Nucleus accumbens (tissue), 56 donors: ENCODE data around the gene BYSL.

Source experiments
- DNase-seq, 56 donors: peaks; one replicate each; lab custom pipeline; 2025; lab: John Stamatoyannopoulos, UW

The BYSL gene

DNA sequence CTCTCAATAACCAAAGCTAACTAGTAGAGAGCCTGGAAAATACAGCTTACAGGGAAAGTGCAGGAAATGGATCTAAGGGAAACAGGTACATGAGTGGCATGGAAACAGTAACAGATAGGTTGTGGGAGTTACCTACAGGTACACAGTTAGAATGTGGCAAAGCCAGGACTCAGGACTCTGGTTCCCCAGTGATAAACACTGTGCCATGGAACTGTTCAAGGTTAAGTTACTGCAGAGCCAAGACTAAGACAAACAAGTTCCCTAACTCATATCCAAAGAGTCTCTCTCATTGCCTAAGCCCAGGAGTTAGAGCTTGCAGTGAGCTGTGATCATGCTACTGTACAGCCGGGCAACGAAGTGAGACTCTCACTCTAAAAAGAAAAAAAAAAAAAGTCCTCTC lies 7.0 kb upstream of the BYSL start:
- DNase-seq, result no peak

DNA sequence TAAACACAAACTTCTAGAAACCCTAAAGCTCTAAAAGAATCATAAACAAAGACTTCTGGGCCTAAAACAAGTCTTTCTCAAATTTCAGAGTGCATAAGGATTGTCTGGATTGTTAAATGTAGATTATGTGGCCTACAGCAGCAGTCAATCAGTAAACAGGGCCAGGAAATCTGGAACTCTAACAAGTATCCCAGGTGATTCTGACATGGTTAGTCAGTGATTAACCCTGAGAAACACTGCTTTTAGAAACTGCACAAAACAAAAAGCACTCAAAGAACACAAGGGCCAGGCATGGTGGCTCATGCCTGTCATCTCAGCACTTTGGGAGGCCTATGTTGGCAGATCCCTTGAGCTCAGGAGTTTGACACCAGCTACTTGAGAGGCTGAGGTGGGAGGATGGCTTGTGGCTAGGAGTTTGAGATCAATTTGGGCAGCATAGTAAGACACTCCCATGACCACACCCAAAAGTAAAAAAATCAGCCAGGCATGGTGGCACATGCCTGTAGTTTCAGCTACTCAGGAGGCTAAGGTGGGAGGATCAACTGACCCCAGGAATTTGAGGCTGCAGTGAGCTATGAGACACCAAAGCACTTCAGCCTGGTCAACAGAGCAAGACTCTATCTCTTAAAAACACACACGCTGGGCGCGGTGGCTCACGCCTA lies 6.3 kb upstream of the BYSL start:
- no peak for DNase-seq

DNA sequence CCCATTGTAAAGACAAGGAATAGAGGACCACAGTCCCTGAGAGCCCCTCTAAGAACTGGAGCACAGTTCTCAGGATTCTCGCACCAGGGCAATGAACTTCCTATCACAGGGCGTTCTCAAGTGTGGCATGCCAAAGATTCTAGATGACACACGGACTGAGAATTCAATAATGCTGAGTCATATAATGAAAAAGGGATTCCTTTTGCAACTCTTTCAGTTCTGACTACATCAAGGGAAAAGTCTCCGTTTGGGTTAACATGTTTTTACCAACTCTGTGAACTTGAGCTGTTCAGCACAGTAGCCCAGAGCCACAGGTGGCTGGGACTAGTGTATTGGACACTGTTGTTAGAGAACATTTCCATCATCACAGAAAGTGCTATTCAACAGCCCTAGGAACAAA lies 3.8 kb upstream of the BYSL start:
- no peak for DNase-seq

DNA sequence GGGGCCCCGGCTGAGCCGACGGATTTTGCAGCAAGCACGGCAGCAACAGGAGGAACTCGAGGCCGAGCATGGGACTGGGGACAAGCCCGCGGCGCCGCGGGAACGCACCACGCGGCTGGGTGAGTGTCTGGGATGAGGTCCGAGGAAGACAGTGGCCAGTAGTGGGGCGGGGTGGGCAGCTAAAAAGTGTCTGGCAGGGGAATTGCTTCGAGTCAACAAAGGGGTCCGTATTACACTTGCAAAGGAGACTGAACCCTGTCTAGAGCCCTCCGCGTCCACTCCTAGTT lies 356 bp downstream of the BYSL start:
- DNase-seq, result no peak

DNA sequence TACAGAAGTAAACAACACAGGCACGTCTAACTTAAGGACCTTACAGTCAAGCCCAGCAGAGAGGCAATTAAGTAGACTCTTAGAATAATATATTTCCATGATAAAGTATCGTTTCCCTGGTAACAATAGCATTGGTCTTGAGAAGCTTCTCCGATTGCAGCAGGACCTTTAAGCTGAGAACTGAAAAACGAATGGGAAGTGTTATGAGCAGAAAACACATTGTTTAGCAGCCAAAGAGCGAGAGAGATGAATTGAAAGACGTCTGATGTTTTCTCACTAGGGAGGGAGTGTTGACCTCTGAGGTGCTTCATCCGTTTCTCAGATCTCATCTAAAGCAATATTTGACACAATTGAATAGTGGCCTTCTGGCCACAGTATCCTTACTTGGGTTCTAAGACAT lies 855 bp downstream of the BYSL start:
- DNase-seq, result no peak

DNA sequence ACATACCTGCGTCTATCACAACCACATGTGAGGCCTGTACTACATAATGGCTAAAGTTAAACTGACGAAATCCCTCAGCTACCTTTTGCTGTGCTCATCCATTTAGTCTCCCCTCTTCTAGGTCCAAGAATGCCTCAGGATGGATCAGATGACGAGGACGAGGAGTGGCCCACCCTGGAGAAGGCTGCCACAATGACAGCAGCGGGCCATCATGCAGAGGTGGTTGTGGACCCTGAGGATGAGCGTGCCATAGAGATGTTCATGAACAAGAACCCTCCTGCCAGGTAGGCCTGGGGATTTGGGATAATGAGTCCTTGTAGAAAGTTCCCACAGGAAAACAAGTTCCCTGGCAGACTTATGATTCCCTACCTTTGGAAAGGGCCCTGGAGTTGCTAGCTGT lies 6.0 kb downstream of the BYSL start:
- no peak for DNase-seq

DNA sequence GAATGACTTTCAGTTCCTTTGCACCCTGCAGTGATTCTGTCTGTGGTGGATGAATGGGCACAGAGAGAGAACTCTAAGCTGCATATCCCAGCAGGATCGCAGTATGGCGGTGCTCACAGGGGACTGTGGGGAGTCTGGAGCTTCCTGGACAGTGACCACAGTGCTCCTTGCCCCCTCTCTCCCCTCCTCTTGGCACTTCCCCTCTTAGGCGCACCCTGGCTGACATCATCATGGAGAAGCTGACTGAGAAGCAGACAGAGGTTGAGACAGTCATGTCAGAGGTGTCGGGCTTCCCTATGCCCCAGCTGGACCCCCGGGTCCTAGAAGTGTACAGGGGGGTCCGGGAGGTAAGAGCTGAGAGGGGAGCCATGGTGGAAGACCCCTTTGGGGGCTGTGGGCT lies 8.6 kb downstream of the BYSL start:
- no peak for DNase-seq

DNA sequence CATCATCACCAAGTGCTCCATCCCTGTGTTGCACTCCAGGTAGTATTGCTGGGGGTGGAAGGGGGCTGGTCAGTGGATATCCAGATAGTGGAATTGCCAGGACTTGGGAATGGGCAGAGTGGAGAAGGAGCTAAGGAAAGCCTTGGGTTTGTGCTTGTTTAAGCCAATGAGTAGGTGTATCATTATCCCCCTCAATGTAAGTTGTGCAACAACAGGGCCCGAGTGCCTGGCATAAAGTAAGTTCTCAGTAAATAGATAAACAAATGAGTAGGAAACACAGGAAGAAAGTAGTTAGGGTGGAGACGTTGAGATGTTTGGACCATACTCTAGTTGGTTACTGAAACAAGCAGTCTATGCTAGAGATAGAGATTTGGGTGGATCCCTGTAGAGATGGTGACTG lies 10.5 kb downstream of the BYSL start:
- DNase-seq, result no peak

DNA sequence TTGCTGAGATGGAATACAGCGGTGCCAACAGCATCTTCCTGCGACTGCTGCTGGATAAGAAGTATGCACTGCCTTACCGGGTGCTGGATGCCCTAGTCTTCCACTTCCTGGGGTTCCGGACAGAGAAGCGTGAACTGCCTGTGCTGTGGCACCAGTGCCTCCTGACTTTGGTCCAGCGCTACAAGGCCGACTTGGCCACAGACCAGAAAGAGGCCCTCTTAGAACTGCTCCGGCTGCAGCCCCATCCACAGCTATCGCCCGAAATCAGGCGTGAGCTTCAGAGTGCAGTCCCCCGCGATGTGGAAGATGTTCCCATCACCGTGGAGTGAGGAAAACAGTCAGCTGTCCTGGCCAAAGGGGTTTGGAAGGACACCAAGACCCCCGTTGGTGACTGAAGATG lies 11.1 kb downstream of the BYSL start:
- no peak for DNase-seq

DNA sequence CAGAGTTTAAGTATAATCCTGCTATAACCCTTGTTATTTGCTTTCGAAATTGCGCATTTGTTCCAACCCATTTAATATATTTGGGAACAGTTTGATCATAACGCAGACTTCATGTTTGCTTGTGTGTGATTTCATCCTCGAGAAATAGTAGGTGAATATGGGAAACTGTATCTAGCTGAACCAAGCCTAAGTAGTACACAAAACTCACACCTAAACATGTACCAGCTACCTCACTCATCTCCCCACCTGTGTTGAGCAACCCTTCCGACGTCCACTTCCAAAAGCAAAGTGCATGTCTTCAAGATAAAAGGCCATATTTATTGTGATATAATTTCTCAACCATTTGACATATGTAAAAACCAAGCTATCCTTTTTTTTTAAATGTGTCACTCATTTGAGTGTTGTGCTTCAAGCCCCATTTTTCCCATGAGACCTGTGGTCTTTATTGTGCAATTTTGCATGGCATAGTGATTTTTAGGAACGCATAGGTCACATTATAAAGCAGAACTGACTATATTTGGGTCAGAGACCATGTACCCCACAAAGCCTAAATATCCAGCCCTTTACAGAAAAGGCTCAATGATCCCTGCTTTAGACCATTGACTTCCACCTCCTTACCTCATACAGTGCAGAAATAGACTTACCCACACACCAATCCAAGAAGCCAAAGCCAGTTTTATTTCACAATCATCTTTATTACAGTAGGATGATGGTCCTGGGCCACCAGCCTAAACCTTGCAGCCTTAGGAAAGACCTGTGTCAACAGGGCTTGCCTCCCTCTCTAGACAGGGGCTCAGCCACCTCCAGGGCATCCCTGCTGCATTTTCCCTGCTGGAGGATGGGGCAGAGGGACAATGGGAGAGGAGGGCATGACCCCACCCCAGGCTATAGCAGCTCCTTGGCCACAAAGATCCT lies 13.2 kb downstream of the BYSL start:
- no peak for DNase-seq

DNA sequence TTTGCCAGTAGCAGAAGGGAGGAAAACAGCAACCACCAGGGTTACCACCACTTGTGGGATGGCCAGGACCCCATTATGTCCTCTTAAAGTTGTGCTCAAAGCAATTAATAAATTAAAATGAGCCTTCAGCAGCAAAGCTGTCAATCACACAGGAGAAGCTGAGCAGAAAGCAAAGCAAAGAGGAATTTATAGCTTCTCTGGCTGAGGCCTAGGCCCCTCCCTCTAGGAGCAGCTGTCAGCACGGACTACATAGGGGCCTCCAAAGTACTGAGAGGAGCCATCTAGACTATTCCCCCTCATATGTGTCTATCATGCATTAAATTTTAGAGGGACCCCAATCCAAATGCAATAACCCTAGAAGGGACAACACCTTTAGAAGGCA lies 13.9 kb downstream of the BYSL start:
- DNase-seq, result no peak

DNA sequence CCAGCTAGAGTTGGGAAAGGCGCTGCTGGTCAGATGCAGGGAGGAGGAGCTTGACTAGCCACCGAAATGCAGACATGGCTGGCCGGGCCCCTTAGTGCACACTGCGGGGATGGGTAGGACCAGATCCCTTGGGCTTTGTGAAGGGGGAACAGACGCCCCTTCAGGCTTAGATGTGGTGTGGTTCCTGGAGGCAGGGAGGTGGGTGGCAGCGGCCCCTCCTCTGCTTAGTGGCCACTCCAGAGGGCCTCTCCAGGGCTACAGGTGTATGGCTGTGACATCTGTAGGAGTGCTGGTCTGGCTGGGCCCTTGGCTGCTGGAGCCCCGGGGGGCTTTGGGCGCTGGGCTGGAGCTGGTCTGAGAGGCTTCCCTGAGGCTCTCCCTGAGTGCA lies 14.4 kb downstream of the BYSL start:
- no peak for DNase-seq

DNA sequence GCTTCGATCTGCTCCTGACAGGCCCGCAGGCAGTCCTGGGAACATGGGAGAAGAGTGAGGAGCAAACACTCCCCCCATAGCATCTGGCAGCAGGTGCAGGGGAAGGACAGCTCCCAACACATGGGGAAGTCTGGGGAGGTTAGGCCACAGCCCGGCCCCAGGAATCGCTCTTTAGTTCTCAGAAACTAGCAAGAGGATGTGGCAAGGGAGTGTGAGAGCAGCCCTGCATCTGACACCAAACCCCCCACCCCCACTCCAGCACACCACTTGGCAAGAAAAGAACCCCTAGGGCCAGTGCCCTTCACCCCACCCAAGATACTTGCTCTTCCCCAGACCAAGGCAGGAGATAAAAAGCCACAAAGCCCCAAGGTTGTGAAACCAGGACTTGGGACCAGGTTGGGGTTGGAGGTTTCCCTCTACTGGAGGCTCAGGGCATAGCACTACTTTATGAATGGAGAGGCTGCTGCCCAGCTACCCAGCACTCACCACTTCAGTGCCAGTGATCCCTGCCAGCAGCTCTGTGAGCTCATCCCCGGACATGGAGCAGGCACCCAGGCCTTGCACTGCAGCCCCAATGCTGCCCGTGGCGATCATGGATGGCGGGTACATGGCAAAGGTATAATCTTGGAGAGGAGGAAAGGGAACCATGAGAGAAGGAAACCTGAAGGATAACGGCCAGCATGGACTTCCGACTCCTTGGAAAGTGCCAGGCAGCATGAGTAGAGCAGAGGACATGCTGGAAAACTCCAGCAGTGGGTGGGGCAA lies 15.0 kb downstream of the BYSL start:
- peak in 52 of 56 donors; percentile 10 to 89 (median 66) for DNase-seq

DNA sequence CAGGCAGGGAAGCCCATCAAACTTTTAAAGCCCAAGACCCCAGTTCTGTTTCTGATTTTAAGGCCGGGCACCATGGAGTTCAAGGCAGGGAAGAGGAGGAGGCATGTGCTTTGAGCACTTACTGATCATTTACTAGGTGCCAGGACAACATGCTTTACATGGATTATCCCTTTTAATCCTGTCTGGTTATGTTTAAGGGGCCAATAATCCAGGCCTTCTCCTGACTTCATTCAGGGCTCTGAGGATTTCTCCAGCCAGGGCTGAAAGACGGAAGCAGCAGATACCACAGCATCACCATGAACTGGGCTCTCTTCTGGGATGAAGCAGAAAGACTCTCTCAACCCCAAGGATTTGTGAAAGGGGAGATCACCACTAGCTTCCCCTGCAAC lies 16.2 kb downstream of the BYSL start:
- DNase-seq, result no peak

DNA sequence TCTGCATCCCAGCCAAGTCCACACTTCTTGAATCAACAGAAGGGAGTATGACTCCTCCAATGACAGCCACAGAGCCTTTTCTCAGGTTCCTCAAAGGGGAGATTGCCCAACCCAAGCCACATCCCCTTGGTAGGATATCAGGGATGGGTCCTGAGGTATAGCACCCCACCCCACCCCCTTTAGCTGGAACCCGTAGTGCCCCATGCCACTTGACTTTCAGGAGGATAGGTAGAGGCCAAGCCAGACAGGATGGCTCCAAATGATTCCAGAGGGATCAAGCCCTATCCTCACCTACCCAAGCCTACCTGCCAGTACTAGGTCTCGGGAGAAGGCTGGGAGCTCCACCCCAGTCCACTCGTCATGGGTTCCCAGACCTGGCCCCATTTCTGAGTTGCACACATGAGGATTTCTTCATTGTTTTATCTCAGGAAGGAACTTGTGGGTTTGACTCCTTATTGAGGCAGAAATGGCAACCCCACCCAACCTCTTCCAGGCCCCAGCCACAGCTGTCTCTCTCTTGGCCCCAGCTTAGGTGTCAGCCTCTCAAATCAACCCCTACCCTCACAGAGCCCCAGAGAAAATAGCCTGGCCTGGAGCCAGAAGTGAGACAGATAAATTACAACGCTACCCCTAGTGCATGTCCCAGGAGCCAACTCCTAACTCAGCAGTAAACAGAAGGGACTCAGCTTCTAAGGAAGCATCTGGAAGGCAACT lies 16.7 kb downstream of the BYSL start:
- no peak for DNase-seq

DNA sequence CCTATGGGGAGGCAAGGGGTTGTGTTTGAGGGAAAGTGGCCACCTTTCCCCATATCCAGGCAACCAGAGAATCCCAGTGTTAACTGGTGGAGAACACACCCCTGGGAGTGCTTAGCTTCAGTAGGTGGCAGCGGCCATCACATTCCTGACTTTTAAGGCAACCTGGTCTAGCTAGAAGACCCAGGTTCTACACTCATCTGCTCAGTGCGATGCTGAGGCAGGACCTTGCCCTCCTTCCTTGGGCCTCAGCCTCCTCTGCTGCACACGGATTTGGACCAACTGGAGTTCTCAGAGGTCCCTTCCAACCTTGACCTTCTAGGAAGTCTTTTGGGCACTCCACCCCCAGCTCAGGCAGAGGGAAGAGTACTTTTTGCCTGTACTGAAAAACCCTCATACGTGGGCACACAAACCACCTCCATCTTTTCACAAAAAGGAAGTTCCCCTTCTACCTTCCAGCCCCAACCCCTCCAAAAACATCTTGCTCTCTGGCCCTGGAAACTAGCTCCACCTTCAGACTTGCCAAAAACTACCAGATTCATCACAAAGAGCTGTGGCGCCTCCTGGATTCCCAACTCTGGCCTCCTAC lies 17.4 kb downstream of the BYSL start:
- no peak for DNase-seq

DNA sequence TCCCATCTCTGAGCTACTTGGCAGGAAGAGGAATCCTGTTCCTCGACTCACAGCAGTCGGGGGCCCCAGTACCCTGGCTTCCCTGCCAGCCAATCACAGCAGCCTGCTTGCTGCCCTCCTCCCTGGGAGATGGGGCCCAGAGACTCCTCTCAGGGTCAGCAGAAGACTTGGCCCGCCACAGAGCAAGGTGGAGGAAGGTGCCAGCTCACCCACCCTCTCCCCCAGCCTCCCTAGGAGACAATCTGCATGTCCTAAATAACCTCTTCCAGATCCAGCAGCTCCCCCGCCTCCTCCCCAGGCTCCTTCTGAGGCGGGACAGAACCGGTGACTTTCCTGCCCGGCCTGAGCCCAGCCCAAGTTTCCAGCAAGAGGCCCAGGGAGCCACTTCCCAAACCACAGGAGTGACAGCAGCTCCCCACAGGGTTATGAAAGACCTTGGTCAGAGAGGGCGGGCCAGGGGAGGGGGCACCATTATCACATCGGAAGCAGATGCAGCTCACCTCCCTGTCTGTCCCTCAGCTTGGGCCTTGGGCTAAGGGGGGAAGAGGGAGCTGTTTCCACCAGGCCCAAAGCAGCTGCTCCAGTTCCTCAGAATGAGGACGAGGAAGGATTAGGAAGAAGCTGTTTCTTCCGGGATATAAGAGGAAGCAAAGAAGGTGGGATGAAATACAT lies 18.0 kb downstream of the BYSL start:
- DNase-seq, result peak in 26 of 56 donors; percentile 3 to 48 (median 22)

DNA sequence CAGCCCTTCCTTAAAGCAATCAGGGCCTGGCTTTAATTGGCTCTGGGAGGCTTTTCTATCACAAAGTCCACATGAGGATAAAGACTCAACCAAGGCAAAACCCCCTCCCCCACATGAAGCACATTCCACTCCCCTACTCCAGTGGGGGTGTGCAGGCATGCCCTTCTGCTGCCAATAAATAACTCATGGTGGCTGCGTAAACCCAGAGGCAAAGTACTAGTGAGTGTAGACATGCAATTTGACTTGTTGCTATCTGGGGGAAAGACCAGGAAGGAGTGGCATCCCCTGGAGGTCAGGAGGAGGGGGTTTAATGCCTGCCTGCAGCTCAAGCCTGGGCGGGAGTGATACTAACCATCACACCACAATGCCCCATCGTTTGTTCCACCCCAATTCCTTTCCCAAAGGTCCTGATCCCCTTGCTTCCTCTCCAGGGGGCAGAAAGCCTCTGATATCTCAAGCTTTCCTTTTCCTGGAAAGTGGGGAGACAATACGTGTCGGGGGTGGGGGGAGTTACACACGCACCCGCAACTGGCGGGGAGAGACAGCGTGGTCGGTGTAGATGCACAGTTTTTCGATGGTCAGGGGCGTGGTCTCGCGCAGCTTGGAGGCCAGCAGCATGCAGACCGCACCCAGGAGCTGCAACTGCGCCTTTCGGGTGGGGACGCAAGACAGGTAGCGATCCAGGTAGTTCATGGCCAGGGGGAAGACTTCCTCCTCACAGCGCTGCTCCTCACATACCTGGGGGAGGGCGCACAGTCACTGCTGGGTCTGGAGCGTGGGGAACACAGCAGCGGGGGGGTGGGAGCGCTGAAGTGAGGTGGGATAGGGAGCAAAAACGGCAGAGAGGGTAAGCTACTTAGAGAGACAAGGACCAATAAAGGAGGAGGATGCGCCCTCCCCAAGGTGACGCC lies 18.8 kb downstream of the BYSL start:
- DNase-seq, result peak in 8 of 56 donors; percentile 12 to 52 (median 28)

DNA sequence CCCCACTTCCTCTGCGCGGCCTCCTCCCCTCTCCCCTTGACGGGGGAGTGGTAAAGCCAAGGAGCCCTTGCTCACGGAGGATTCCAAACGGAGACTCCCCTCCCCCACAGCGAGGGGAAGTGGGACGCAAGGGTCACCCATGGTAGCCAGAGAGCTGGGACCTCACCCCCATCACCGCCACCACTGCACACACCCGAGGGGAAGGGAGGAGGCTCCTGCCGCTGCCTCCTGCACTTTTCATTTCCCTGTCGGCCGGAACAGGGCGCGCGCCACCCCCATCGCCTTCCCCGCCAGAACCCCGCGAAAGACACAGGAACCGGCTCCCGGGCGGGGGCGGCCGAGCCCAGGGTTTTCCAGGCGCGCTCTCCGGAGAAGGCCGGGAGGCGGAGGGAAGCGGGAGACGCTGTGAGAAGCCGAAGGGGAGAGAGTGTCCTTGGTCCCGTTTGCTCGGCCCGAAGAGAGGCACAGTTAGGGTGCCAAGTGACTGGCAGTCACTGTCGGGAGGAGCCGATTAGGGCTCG lies 19.5 kb downstream of the BYSL start:
- peak in 42 of 56 donors; percentile 5 to 73 (median 49) for DNase-seq
